ACHN (cell line): ENCODE data around the gene ELFN1.

ENCODE experiments used
- DNase-seq: peaks from one replicate; pipeline ENCODE4 v3.0.0-alpha.2; 2015
- in situ Hi-C: cut with HindIII; loops from 2 replicates; pipeline ENCODE4 v1.10.0; 2017; ENCODE audit warnings: low sequenced_read_pairs, low pct_ligation_motif_present, low pct_unique_long_range_greater_than_20kb

Gene ELFN1

DNA sequence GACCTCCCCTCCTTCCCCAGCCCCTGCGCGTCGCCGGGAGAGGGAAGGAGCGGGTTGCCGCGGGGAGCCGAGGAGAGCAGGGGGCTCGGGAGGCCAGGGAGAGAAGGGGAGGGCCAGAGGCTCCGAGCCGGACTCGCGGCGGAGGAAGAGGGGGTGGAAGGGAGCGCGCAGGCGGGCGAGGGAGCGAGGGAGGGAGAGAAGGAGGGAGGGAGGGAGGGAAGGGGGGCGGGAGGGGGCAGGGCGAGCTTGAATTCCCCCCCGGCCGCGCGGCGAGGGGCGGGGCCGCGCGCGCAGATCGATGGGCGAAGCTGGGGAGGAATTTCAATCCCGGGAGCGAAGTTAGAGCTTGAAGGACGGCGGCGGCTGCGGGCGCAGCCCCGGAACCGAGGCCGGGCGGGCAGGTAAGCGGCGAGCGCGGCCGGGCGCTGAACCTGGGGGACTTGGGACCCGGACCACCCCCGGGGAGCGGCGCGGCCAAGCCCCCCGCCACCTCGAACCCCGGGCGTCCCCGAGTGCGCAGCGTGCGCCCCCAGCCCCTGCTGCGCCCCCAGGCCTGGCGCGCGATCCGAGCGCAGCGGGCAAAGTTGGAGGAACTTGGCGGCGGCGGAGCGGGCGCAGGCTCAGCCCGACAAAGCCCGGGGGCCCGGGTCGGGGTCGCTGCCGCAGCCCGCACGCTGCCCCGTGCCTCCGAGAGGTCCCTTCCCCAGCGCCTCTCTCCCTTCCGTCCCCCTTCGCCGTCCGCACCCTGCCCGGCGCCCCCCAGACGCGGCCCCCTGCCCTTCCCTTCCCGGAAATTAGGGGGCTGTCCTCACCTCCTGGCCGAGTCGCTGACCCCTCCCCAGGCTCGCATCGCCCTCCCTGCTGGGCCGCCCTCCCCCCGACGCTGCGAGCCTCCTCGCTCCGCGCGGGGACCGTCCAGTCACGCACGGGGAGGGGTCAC is at the start of gene ELFN1:
TSS of gene ELFN1 (plus strand) at position 324 of the 940 bp plus-strand sequence. CDS start 74,320 bp downstream, outside the sequence.
- in situ Hi-C loops, result no loop called here
- DNase-seq, result no peak

DNA sequence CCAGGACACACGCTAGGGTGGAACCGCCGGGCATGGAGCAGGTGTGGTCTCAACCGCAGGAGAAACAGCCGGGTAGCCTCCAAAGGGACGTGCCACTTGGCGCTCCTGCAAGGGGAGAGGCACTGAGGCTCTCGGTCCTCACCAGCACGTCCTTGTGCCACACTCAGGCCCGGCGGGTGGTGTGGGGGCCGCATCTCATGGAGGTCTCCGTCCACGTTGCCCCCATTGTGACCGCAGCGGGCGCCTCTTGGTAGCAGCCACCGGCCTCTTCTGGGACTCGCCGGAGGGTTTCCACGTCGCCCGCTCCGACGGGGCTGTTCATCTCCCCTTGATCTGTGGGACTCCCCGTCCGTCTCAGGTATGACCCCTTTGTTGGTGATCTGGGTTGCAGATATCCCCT is 49.2 kb upstream of the ELFN1 start:
- in situ Hi-C loops, result no loop called here
- no peak for DNase-seq

DNA sequence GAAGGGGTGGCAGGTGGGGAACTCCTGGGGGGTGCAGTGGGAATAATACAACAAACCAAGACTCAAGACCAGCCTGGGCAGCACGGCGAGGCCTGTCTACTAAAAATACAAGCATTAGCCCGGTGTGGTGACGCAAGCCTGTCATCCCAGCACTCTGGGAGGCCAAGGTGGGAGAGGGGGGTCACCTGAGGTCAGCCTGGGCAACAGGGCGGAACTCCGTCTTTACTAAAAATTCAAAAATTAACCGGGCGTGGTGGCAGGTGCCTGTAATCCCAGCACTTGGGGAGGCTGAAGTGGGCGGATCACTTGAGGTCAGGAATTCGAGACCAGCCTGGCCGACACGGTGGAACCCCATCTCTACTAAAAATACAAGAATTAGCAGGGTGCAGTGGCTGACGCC is 48.4 kb upstream of the ELFN1 start:
- in situ Hi-C loops, result no loop called here
- DNase-seq, result no peak

DNA sequence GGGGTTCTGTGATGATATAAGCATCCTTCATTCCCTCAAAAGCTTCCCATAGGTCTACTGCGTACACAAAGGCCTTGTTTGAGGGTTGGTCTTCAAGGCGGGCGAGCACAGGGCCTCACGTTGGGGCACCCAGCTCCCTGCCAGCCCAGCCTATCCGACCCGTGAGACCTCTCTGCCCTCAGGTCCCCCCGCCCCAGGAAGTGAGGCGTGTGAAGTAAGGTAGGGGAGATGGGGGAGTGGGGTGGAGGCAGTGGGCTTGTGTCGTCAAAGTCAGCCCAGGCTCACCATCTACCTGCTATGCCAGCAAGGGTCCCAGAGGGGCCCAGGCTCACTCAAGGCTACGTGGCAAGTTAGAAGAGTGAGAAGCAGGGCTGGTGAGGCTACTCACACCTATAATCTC is 47.6 kb upstream of the ELFN1 start:
- in situ Hi-C loops, result no loop called here
- no peak for DNase-seq

DNA sequence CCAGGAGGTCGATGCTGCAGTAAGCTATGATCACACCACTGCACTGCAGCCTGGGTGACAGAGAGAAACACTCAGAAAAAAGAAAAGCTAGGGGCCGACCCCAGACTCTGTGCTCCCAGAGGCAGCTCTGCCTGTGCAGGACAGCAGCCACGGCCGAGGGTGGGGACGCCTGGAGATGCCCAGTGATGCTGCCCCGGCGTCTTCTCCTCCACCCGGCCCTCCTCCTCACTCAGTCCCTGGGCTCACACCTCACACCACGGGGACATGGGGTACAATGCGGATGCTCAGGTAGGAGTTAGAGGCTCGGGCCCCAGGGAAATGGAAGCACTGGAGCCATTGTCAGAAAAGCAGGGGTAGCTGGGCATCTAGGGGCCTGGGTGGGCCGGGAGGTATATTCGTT is 46.3 kb upstream of the ELFN1 start:
- DNase-seq, result no peak

DNA sequence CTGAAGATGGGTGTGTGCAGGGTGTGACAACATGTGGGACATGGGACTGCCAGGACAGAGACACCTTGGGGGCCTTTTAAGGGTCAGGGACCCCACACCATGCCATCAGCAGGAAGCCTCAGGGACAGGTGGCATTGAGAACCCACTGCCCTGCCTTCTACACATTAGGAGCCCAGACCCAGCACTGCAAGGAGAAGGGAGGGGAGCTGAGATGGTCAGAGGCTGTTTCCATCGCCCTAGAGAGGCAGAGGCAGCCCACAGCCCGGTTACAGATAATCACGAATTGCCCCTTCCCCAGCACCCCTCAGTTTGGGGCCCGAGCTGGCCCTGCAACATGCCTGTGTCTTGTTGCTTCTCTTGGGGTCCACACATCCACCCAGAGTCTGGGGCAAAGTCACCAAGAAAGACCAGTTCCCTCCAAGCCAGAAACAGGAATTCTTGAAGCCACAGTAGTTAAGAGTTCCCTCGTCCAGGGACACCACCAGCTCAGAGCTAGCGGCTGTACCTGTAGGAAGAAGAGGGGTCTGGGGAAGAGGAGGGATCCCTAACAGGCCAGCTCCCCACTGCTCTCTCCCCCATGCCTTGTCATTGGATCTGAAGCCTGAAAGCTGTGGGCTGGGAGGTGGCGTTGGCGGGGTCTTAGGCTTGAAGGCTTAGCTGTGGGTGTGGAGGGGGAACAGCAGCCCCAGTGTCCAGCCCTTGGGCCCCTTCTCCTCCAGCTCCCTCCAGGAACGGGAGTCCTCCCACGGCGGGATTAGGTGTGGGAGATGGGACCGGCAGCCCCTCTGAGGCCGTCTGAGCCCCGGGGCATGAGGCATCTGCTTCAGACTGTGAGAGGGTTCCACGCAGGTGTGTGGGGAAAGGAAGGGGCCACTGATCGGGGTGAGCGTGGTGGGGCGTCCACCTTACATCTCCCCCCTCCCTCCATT is 44.8 kb upstream of the ELFN1 start:
- DNase-seq, result no peak
- in situ Hi-C loops, result no loop called here

More for the DNA sequence above, 46.3 kb upstream of the ELFN1 start:
- in situ Hi-C loops, result no loop called here

DNA sequence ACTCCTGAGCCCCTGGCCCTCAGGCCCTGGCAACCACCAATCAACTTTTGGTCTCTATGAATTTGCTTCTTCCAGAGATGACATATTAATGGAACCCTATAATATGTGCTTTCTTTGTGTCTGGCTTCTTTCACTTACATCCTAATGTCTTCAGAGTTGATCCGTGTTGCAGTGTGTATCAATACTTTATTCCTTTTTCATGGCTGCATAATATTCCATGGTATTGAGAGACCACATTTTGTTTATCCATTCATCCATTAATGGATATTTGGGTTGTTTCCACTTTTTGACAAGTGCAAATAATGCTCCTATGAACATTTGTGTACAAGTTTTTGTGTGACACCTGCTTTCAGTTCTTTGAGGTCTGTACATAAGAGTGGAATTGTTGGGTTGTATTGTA is 43.3 kb upstream of the ELFN1 start:
- DNase-seq, result no peak
- in situ Hi-C loops, result no loop called here

DNA sequence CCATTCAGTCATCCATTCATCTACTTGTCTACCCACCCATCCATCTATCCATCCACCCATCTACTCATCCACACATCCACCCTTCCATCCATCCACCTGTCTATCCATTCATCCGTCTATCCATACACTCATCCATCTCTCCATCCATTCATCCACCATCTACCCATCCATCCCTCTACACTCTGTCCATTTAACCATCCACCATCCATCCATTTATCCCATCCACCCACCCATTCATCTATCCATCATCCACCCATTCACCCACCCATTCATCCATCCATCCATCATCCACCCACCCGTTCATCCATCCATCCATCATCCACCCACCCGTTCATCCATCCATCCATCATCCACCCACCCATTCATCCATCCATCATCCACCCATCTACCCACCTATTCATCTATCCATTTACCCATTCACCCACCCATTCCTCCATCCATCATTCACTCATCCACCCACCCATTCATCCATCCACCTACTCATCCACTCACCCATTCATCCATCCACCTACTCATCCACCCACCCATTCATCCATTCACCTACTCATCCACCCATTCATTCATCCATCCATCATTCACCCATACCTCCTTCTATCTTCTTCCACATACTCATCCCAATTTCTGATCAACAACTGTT is 39.3 kb upstream of the ELFN1 start:
- in situ Hi-C loops, result no loop called here
- no peak for DNase-seq

DNA sequence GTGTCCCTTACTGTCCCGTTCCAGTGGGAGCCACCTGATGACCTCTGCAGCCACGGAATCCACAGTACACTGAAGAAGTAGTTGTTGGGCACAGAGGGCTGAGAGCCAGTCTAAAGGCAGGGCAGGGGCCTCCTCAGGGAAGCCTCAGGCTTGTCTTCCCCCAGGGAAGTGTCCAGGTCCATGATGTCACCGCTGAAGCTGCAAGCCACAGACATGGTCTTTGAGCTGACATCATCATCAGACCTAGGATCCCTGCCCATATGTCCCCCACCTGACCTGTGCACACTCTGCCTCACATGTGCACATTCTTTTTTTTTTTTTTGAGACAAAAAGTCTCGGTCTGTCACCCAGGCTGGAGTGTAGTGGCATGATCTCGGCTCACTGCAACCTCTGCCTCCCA is 38.4 kb upstream of the ELFN1 start:
- DNase-seq, result no peak
- in situ Hi-C loops, result no loop called here

DNA sequence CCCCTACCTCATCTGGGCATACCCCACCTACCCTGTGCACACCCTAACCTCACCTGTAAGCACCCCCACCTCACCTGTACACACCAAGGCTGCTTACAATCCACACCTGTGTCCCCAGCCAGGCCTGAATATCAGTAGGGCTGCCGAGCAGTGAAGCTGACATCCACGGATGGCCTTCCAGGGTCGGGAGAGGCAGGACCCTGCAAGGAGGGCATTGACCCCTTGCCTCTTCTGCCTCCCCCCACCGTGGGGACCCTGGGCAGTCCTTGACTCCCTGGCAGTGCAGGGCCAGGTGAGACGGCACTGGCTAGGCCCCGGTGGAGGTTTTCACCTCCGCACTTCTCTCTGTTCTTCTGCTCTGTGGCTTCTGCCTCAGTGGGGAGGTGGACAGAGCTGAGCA is 37.6 kb upstream of the ELFN1 start:
- no peak for DNase-seq
- in situ Hi-C loops, result no loop called here

DNA sequence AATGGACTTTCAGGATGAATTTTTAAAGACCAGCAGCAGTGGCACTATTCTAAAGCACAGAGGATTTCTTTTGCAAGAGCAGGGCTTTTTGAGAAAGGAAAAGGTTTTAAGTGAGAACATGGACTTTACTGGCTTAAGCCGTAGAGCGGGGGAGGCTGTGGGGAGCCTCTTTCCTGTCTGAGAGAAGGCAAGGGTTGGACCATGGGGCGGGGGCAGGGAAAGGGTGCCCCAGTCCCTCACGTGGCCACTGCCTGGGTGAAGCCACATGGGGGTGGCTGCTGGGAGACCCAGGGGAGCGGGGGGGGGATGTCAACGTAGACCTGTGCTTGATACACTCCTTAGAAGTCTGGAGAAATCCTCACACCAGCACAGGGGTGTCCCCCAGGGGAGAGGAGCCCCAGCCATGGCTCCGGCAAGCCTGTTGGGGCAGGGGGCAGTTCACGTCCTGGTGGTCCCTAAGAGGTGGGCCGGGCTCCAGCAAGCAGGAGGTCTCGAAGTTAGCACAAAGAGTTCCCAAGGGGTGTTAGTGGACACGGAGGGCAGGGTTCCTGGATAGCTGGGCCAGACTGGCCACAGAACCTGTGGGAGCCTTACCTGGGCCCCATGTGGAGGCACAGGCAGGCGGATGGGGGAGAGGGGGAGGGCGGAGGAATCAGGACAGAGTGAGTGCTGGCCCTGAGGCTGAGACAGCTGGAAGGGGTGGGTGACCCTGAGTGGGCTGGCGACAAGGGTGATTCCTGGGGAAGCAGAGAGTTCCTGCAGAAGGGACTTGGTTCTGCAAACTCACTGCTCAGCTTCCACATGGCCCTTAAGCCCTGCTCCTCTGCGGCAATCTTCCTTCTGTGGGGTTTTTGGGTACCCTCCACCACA is 36.9 kb upstream of the ELFN1 start:
- DNase-seq, result no peak
- in situ Hi-C loops, result no loop called here

DNA sequence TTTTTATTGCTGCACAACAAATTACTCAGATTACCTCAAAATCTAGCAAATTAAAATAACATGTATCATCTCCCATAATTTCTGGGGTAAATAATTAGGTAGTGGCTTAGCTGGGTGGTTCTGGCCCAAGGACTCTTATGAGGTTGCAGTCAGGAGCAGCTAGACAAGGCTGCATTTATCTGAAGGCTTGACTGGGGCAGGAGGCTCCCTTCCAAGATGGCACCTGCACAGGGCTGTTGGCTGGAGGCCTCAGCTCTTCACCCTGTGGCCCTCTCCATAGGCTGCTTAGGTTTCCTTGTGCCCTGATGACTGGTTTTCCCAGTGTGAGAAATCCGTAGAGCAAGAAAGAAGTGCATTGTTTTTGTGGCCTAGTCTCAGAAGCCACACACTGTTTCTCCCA is 34.7 kb upstream of the ELFN1 start:
- in situ Hi-C loops, result no loop called here

DNA sequence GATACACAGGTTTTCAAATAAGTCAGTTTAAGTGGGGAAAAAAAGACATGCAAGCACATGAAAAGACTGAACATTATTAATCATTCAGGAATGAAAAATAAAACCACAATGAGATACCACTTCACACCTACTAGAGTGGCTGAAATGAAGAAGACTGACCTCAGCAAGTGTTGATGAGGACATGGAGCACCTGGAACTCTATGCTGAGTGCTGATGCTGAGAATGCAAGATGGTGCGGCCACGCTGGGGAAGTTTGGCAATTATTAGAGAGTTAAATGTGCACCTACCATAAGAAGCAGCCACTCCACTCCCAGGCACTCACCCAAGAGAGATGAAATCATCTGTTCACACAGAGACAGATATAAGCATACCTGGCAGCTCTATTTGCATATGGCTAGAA is 32.9 kb upstream of the ELFN1 start:
- in situ Hi-C loops, result no loop called here
- DNase-seq, result no peak

More for the DNA sequence above, 34.7 kb upstream of the ELFN1 start:
- no peak for DNase-seq

DNA sequence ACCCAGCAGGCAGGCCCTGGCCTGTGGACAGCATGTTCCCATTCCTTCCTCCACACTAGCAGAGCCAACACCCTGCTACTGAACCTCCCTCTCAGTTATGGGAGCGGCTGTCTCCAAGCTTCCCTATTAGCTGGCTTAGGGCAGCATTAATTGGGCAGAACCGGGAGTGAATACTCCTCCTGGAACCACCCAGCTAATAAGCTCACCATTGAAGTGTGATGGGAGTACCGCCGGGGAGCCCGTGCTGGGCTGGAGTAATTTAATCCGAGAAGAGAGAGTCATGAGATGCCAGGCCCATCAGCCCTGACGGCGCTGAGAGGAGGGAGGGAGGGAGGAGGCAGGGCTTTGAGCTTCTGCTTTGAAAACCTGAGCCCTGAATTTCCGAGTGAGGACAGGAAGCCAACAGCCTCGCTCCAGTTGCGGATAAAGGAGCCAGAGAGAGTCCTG is 31.8 kb upstream of the ELFN1 start:
- DNase-seq, result no peak
- in situ Hi-C loops, result no loop called here

DNA sequence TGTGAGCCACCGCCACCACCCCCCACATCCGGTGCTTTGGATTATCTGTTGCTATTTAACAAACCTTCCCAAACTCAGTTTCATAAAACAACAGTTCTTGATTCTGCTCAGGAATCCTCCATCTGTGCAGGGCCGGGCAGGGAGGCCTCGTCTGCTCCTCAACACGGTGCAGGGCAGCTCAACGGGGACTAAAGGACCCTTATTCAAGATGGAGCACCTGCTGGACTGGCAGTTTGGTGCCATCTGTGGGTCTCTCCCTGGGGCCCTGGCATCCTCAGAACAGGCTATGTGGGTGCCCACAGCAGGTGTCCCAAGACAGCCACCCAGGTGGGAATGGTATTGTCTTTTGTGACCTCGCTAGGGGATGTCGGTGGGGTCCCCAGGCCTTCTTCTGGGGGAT is 31.0 kb upstream of the ELFN1 start:
- in situ Hi-C loops, result no loop called here
- no peak for DNase-seq

DNA sequence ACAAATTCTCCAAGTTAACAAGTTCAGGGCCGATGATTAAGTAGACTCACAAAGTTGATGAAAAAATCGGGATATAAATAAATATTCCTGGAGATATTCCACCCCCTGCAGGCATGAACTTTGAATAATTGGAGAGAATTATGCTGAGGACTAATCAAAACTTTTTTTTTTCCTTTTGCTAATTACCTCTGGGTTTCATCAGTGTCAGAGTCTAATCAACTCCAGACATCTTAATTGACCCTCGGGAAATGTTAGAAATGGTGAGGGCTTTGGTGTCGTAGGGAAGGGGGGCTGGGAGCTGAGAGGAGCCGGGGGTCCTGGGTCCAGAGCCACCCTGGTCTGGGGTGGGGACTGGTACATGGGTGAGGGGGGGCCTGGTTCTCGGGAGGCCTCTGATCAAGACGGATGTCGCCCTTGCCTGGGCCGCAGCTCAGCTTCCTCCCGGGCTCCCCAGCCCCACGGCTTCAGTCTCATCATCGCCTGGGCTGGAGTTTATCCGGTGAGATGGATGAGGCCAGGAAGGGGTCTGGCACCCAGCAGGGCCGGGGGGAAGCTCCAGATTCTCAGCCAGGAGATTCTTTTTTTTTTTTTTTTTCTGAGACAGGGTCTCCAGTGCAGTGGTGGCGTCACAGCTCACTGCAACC is 30.4 kb upstream of the ELFN1 start:
- in situ Hi-C loops, result no loop called here

DNA sequence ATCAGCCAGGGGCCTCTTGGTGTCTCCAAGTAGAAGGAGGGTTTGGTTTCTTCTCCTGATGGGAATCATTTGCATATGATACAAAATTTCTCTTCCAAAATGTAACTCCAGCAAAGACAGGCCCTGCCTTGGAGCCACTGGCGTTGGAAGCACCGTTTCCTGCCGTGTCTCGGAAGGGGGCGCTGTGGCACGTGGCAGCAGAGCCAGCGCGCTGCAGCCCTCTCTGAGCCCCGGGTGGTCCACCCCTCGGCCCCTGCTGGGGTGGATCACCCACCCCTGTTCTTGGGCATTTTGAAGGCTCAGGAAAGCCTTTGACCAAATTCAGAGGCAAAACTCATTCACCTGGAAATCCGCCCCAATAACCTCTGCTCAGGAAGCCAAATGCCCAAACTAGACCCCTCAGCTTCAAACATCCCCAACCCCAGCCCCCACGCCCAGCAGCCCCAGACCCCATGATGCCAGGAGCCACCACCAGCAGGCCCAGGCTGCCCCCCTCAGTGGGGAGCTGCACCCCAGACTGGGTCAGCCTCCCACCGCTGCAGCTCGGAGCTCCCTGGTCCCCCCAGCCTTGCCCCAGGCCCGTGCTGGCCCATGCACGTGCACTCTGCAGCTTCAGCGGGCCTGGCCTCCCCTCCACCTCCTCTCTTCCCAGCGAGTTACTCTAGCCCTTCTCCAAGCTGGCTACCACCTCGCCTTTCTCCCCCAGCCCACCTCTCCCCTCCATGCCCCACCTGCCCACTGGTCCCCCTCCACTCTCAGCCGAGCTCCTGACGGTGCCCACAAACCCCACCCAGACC is 29.5 kb upstream of the ELFN1 start:
- no peak for DNase-seq
- in situ Hi-C loops, result no loop called here

More for the DNA sequence above, 30.4 kb upstream of the ELFN1 start:
- no peak for DNase-seq
